KOPT-K1 (cell line): ENCODE data around the gene MET.

Source experiments
- H3K27ac ChIP-seq: fragments of 200-600 bp; sonication (generic); 2 replicates; pipeline ENCODE4 v1.5.1; 2016; ENCODE audit warnings: antibody characterized with exemption, mild to moderate bottlenecking, low read depth, low read length; ENCODE audit not compliant: poor library complexity, severe bottlenecking
- H3K36me3 ChIP-seq: fragments of 200-600 bp; sonication (generic); 2 replicates; pipeline ENCODE4 v1.5.1; 2017; ENCODE audit warnings: antibody characterized with exemption, mild to moderate bottlenecking, low read length, moderate library complexity; ENCODE audit not compliant: insufficient read depth
- H3K9me3 ChIP-seq: fragments of 200-600 bp; sonication (generic); 2 replicates; pipeline ENCODE4 v1.5.1; 2017; ENCODE audit warnings: antibody characterized with exemption, low read length, mild to moderate bottlenecking; ENCODE audit not compliant: insufficient read depth, poor library complexity, severe bottlenecking

The MET gene

GRCh38 chr7:116781584-116781983 is 109.6 kb downstream of the MET start:
- no peak overlapping the region for H3K27ac ChIP-seq

GRCh38 chr7:116782177-116782711 is 110.2 kb downstream of the MET start:
- Histone ChIP-seq H3K27ac (no peak overlapping the region), H3K9me3 (no peaks in the 10 kb centered on the region), H3K36me3 (no peaks in the 10 kb centered on the region)

More at GRCh38 chr7:116781584-116781983, 109.6 kb downstream of the MET start:
- no peaks in the 10 kb centered on the region for H3K9me3 ChIP-seq
- H3K36me3 ChIP-seq = no peaks in the 10 kb centered on the region

GRCh38 chr7:116783666-116784318 is 111.8 kb downstream of the MET start:
- Histone ChIP-seq H3K36me3 (no peaks in the 10 kb centered on the region), H3K9me3 (no peaks in the 10 kb centered on the region), H3K27ac (no peak overlapping the region)

GRCh38 chr7:116784647-116785046 is 112.7 kb downstream of the MET start:
- Histone ChIP-seq H3K36me3 (no peaks in the 10 kb centered on the region), H3K27ac (no peak overlapping the region), H3K9me3 (no peaks in the 10 kb centered on the region)

- Histone ChIP-seq H3K36me3 (no peaks in the 10 kb centered on the region), H3K27ac (no peak overlapping the region), H3K9me3 (no peaks in the 10 kb centered on the region)
Measured at GRCh38 chr7:116785843-116786242, 113.8 kb downstream of the MET start.

- no peaks in the 10 kb centered on the region for H3K9me3 ChIP-seq
- no peaks in the 10 kb centered on the region for H3K36me3 ChIP-seq
Measured at GRCh38 chr7:116786791-116787443, 114.9 kb downstream of the MET start.

GRCh38 chr7:116787881-116788280 is 115.9 kb downstream of the MET start:
- Histone ChIP-seq H3K27ac (no peak overlapping the region), H3K36me3 (no peaks in the 10 kb centered on the region), H3K9me3 (no peaks in the 10 kb centered on the region)

More at GRCh38 chr7:116786791-116787443, 114.9 kb downstream of the MET start:
- no peak overlapping the region for H3K27ac ChIP-seq

- H3K27ac ChIP-seq = no peak overlapping the region
- H3K9me3 ChIP-seq = no peaks in the 10 kb centered on the region
- no peaks in the 10 kb centered on the region for H3K36me3 ChIP-seq
Measured at GRCh38 chr7:116788572-116789197, 116.7 kb downstream of the MET start.

- no peak overlapping the region for H3K27ac ChIP-seq
- no peaks in the 10 kb centered on the region for H3K9me3 ChIP-seq
- H3K36me3 ChIP-seq = no peaks in the 10 kb centered on the region
Measured at GRCh38 chr7:116790025-116790424, 118.0 kb downstream of the MET start.

GRCh38 chr7:116792813-116793212 is 120.8 kb downstream of the MET start:
- Histone ChIP-seq H3K27ac (no peak overlapping the region), H3K9me3 (no peaks in the 10 kb centered on the region), H3K36me3 (no peaks in the 10 kb centered on the region)

GRCh38 chr7:116793795-116794340 is 121.9 kb downstream of the MET start:
- no peaks in the 10 kb centered on the region for H3K9me3 ChIP-seq
- H3K27ac ChIP-seq = no peak overlapping the region
- H3K36me3 ChIP-seq = no peaks in the 10 kb centered on the region

- no peak overlapping the region for H3K27ac ChIP-seq
- no peaks in the 10 kb centered on the region for H3K36me3 ChIP-seq
- H3K9me3 ChIP-seq = no peaks in the 10 kb centered on the region
Measured at GRCh38 chr7:116796471-116796870, 124.5 kb downstream of the MET start.

- Histone ChIP-seq H3K27ac (no peak overlapping the region), H3K36me3 (no peaks in the 10 kb centered on the region), H3K9me3 (no peaks in the 10 kb centered on the region)
Measured at GRCh38 chr7:116797612-116798011, 125.6 kb downstream of the MET start.

- no peak overlapping the region for H3K27ac ChIP-seq
- no peaks in the 10 kb centered on the region for H3K36me3 ChIP-seq
- H3K9me3 ChIP-seq = no peaks in the 10 kb centered on the region
Measured at GRCh38 chr7:116798232-116798631, 126.2 kb downstream of the MET start.

GRCh38 chr7:116799916-116800315 is 127.9 kb downstream of the MET start:
- no peak overlapping the region for H3K27ac ChIP-seq
- H3K36me3 ChIP-seq = no peaks in the 10 kb centered on the region
- H3K9me3 ChIP-seq = no peaks in the 10 kb centered on the region
